Chondrocyte (in vitro differentiated cells): ENCODE results near the gene LMO1. TPM values are rescaled to one million over a fixed set of nuclear protein-coding genes. Genes with fewer than 3 reads are reported as not detected.
A peak's percentile ranks its signal among the peaks of the same experiment; 100 is the strongest.

Source experiments
- DNase-seq: peaks from one replicate; pipeline ENCODE4 v3.0.0; 2021; ENCODE audit warnings: mixed read lengths, low spot score
- H3K27ac Mint-ChIP-seq: one replicate; pipeline ENCODE4 v1.8.0; 2021; ENCODE audit warnings: mild to moderate bottlenecking, moderate library complexity, mixed read lengths; ENCODE audit not compliant: unreplicated experiment
- H3K27me3 Mint-ChIP-seq: 2 replicates; pipeline ENCODE4 v1.8.0; 2021; ENCODE audit warnings: low read depth, mixed read lengths
- H3K36me3 Mint-ChIP-seq: 2 replicates; pipeline ENCODE4 v1.8.0; 2021; ENCODE audit warnings: low read depth, mixed read lengths
- H3K4me1 Mint-ChIP-seq: 2 replicates; pipeline ENCODE4 v1.8.0; 2021; ENCODE audit warnings: low read depth, mild to moderate bottlenecking, mixed read lengths
- H3K4me3 Mint-ChIP-seq: one replicate; pipeline ENCODE4 v1.8.0; 2021; ENCODE audit warnings: mild to moderate bottlenecking, moderate library complexity, mixed read lengths; ENCODE audit not compliant: unreplicated experiment
- H3K9me3 Mint-ChIP-seq: 2 replicates; pipeline ENCODE4 v1.8.0; 2021; ENCODE audit warnings: low read depth, mixed read lengths
- total RNA-seq: library from RNA; stranded (reverse); gene quantifications from 3 replicates; pipeline ENCODE4 v1.2.1, GENCODE V29; 2021
- TF ChIP-seq, protein P1 (sequence below): fragments of 200-600 bp; sonication (generic); IDR thresholded peaks from 2 replicates; pipeline ENCODE4 v1.5.0; 2021; ENCODE audit warnings: antibody characterized with exemption, mild to moderate bottlenecking, moderate library complexity

Gene LMO1
- total RNA-seq, 1 donor from 2014 or later, result not detected

GRCh38 chr11:8309311-8309710, 45.6 kb upstream of the LMO1 start:
- Mint-ChIP-seq H3K9me3 (peaks cover 6% of the 10 kb centered on the region), H3K27me3 (peaks cover 2% of the 10 kb centered on the region), H3K36me3 (peaks cover 4% of the 10 kb centered on the region), H3K27ac (no peak overlapping the region), H3K4me3 (no peak overlapping the region), H3K4me1 (no peaks in the 10 kb centered on the region)
- DNase-seq, result no peak
- TF ChIP-seq, protein P1, sequence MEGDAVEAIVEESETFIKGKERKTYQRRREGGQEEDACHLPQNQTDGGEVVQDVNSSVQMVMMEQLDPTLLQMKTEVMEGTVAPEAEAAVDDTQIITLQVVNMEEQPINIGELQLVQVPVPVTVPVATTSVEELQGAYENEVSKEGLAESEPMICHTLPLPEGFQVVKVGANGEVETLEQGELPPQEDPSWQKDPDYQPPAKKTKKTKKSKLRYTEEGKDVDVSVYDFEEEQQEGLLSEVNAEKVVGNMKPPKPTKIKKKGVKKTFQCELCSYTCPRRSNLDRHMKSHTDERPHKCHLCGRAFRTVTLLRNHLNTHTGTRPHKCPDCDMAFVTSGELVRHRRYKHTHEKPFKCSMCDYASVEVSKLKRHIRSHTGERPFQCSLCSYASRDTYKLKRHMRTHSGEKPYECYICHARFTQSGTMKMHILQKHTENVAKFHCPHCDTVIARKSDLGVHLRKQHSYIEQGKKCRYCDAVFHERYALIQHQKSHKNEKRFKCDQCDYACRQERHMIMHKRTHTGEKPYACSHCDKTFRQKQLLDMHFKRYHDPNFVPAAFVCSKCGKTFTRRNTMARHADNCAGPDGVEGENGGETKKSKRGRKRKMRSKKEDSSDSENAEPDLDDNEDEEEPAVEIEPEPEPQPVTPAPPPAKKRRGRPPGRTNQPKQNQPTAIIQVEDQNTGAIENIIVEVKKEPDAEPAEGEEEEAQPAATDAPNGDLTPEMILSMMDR, result no peak

GRCh38 chr11:8307601-8308000, 43.9 kb upstream of the LMO1 start:
- no peak for DNase-seq
- Mint-ChIP-seq H3K36me3 (peaks cover 4% of the 10 kb centered on the region), H3K4me3 (no peak overlapping the region)

GRCh38 chr11:8301622-8302021, 37.9 kb upstream of the LMO1 start:
- H3K4me3 Mint-ChIP-seq, result no peak overlapping the region
- no peaks in the 10 kb centered on the region for H3K27me3 Mint-ChIP-seq
- TF ChIP-seq, protein P1, result no peak
- H3K4me1 Mint-ChIP-seq, result no peaks in the 10 kb centered on the region
- peaks cover 20% of the 10 kb centered on the region for H3K9me3 Mint-ChIP-seq
- peaks cover 5% of the 10 kb centered on the region for H3K36me3 Mint-ChIP-seq
- H3K27ac Mint-ChIP-seq, result no peak overlapping the region
- peak; percentile 20 for DNase-seq

More at GRCh38 chr11:8307601-8308000, 43.9 kb upstream of the LMO1 start:
- Mint-ChIP-seq H3K4me1 (no peaks in the 10 kb centered on the region), H3K9me3 (peaks cover 18% of the 10 kb centered on the region), H3K27ac (no peak overlapping the region), H3K27me3 (peaks cover 2% of the 10 kb centered on the region)
- TF ChIP-seq, protein P1, result no peak

DNA sequence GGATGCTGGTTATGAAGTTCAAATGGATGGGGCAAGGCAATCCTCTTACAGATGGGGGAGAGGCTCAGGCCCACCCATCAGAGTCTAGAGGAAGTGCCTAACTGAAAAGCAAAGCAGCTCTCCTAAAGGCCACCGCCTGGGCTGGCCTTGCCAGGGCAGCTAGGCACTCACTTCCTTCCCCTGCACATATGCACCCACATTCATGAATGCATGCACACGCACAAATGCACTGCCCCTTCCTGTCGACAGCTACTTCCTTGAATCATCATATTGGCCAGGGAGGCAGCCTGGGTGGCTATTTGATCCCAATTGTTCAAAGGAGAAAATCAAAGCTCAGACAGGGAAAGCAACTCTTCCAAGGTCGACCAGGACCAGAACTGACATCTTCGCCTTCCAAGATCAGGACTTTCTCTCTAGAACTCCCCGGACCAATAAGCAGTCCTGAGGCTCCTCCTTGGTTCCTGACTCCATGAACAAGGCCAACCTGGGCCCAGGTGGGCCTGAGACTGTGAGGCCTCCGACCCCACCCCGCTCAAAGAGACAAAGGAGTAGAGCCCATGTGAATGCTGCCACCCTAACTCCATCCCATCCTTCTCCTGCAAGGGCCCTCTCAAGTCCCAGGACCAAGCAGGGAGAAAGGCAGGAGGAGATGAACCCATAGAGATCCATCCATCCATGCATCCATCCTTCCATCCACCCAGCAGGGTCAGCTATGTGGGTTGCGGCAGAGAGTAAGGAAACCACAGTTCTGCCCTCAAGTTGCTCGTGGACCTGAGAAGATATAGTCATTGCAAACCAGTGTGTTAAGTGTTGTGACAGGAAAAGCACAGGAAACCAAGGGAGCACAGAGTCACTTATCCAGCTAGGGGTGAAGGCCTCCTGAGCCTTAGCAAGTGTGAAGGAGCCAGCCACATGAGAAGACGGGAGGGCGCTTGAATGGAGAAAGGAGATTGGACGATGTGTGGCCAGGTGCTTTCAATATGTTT, 35.4 kb upstream of the LMO1 start:
- H3K4me1 Mint-ChIP-seq, result no peaks in the 10 kb centered on the region
- peaks cover 1% of the 10 kb centered on the region for H3K36me3 Mint-ChIP-seq
- DNase-seq, result peak; percentile 26

DNA sequence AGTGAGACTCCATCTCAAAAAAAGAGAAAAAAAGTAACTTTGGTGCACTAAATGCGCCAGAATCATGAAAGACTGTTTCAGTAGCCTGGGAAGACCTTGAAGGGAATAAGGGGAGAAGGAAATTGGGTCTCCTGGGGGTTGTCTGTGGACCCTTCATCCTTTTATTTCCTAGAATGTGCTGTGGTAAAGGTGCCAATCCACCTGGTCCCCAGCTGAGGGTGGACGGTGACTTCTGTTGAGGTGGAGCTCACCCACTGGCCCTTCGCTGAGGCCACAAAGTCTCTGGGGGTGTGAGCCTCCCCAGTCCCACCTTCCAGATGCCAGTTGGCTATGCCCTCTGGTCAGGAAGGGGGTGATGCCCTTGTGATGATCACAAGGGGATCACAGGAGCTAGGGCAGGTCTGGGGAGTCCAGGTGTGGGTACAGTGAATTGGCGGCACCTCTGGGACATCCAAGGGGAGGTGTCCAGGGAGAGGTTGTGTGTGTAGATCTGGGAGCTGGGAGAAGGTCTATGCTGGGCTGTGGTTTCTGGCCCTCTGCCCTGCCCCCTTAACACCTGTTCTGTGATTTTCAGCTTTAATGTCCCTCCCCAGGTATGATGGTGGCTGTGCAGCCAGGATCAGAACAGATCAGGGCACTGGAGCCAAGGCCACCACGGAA, 34.2 kb upstream of the LMO1 start:
- Mint-ChIP-seq H3K4me1 (no peaks in the 10 kb centered on the region), H3K4me3 (no peak overlapping the region), H3K27me3 (no peaks in the 10 kb centered on the region), H3K27ac (no peak overlapping the region), H3K9me3 (peaks cover 5% of the 10 kb centered on the region), H3K36me3 (peaks cover 1% of the 10 kb centered on the region)
- peak; percentile 40 for DNase-seq
- TF ChIP-seq, protein P1, result no peak

More for the DNA sequence above, 35.4 kb upstream of the LMO1 start:
- no peak overlapping the region for H3K27ac Mint-ChIP-seq
- H3K9me3 Mint-ChIP-seq, result peaks cover 14% of the 10 kb centered on the region
- H3K27me3 Mint-ChIP-seq, result no peaks in the 10 kb centered on the region
- H3K4me3 Mint-ChIP-seq, result no peak overlapping the region
- TF ChIP-seq, protein P1, result no peak
